ENCODE results near the gene DNAJB6.

Gene DNAJB6

GRCh38 chr7:157460721-157461120, 123.9 kb downstream of the DNAJB6 start:
- DNase-seq (ENCODE audit: extremely low read depth, low read depth): no peak
- TF ChIP-seq, protein P1, sequence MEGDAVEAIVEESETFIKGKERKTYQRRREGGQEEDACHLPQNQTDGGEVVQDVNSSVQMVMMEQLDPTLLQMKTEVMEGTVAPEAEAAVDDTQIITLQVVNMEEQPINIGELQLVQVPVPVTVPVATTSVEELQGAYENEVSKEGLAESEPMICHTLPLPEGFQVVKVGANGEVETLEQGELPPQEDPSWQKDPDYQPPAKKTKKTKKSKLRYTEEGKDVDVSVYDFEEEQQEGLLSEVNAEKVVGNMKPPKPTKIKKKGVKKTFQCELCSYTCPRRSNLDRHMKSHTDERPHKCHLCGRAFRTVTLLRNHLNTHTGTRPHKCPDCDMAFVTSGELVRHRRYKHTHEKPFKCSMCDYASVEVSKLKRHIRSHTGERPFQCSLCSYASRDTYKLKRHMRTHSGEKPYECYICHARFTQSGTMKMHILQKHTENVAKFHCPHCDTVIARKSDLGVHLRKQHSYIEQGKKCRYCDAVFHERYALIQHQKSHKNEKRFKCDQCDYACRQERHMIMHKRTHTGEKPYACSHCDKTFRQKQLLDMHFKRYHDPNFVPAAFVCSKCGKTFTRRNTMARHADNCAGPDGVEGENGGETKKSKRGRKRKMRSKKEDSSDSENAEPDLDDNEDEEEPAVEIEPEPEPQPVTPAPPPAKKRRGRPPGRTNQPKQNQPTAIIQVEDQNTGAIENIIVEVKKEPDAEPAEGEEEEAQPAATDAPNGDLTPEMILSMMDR (IDR thresholded peaks at IDR 0.05; ENCODE audit: low read depth, low read length): no peak

DNA sequence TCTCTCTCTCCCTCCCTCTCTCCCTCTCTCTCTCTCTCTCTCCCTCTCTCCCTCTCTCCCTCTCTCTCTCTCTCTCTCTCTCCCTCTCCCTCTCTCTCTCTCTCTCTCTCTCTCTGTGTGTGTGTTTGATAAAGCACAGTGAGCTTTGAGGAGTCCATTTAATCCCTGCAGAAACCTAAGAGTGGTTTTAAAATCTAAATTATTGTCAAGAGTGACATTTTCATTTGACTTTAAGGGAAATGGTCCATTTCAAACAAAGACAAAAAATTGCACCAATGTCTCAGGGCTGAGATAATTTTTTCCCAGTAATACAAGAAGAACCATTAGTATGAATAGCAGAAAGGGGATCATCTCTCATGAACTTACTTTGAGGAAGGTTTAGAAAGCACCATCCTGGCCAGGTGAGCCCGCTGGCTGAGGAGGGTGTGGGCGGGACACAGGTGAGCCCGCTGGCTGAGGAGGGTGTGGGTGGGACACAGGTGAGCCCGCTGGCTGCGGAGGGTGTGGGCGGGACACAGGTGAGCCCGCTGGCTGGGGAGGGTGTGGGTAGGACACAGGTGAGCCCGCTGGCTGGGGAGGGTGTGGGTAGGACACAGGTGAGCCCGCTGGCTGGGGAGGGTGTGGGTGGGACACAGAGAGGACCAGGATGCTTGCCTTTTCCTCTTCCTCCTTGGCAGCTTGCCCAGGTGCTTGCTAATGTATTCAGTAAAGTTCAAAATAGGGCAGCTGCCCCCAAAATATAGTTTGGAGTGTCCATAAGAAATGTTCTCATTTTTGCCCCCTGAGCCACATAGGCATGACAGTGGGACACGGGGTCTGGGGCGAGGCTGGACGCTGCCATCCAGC, 125.0 kb downstream of the DNAJB6 start:
- TF ChIP-seq, protein P1 (IDR thresholded peaks at IDR 0.05; ENCODE audit: low read depth, low read length): no peak
- DNase-seq (ENCODE audit: extremely low read depth, low read depth): no peak

GRCh38 chr7:157462419-157462771, 125.6 kb downstream of the DNAJB6 start:
- TF ChIP-seq, protein P1 (IDR thresholded peaks at IDR 0.05; ENCODE audit: low read depth, low read length): no peak
- DNase-seq (ENCODE audit: extremely low read depth, low read depth): no peak

GRCh38 chr7:157462840-157463239, 126.0 kb downstream of the DNAJB6 start:
- no peak for DNase-seq (ENCODE audit: extremely low read depth, low read depth)

DNA sequence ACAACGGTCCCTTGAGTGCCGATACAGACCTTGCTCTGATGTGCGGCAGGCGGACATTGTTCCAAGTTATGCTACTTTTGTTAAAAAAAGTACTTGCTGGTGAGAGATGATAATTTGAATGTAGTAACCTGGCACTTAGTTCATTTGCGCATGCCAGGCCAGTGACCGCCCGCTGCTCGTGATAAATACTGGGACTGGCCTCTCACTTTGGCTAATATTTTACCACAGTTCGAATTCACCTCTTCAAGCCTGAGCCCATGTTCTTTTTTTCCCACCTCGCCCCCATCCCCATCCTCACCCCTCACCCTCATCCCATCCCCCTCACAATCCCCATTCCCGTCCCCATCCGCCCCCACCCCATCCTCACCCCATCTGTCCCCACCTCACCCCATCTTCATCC, 126.4 kb downstream of the DNAJB6 start:
- DNase-seq (ENCODE audit: extremely low read depth, low read depth): no peak
- TF ChIP-seq, protein P1 (IDR thresholded peaks at IDR 0.05; ENCODE audit: low read depth, low read length): no peak

More at GRCh38 chr7:157462840-157463239, 126.0 kb downstream of the DNAJB6 start:
- TF ChIP-seq, protein P1 (IDR thresholded peaks at IDR 0.05; ENCODE audit: low read depth, low read length): no peak

DNA sequence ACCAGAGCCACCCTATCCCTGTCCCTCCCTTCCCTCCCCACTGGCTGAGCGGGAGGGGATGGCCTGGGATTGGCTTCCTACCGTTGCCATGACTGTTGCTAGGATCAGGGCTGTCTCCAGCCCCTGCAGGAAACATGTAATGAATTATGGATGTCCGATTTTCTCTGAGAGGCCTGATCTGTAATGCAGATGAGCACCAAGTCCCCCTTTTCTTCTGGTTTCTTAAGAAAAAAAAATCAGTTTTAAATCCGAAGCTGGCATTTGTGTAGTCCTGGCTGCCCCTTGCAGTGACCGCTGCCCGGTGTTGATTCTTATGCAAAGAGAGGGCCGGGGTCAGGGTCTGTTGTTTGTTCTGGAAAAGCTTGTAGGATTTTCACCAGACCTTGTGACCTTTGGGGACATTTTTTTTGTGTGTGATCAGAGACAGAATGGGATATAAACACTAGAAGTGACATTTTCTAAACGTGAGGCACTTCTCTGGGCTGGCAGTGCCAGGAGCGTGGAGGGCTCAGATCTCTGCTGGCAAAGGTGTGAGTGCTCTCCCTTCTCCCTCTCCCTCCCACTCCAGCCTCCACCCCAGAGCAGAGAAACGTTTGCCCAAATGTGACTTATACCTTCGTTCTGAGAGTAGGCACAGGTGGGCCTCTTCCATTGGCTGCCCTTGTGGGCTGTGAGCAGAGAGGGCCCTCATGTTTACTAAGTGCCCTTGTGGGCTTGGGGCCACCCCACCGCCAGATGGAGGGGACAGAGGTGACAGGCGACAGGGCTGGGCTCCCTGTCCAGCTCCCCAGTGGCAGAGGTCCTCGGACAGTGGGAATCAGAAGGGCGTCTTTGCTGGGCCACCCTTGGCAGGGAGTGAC, 127.5 kb downstream of the DNAJB6 start:
- DNase-seq (ENCODE audit: extremely low read depth, low read depth): no peak
- TF ChIP-seq, protein P1 (IDR thresholded peaks at IDR 0.05; ENCODE audit: low read depth, low read length): no peak
